ENCODE data around the gene FIBP.
A peak's percentile ranks its signal among the peaks of the same experiment; 100 is the strongest.

The FIBP gene

GRCh38 chr11:65856689-65857499 is 31.4 kb downstream of the FIBP start:
- Mint-ChIP-seq H3K4me1 (peaks cover 52% of the 10 kb centered on the region), H3K9me3 (peaks cover 3% of the 10 kb centered on the region), H3K4me3 (peak overlapping the region; percentile 93), H3K27ac (peak overlapping the region; percentile 97), H3K27me3 (ENCODE audit: low read depth, poor library complexity) (peaks cover 5% of the 10 kb centered on the region), H3K36me3 (ENCODE audit: low read depth) (peaks cover 44% of the 10 kb centered on the region)
- no peak for TF ChIP-seq CTCF (IDR thresholded peaks at IDR 0.05)
- DNase-seq = peak; percentile 72

- H3K9me3 Mint-ChIP-seq = peaks cover 4% of the 10 kb centered on the region
- peaks cover 51% of the 10 kb centered on the region for H3K36me3 Mint-ChIP-seq (ENCODE audit: low read depth)
- DNase-seq = no peak
- H3K27me3 Mint-ChIP-seq (ENCODE audit: low read depth, poor library complexity) = peaks cover 5% of the 10 kb centered on the region
- H3K4me1 Mint-ChIP-seq = peaks cover 43% of the 10 kb centered on the region
- peak overlapping the region; percentile 93 for H3K4me3 Mint-ChIP-seq
- peak overlapping the region; percentile 97 for H3K27ac Mint-ChIP-seq
- TF ChIP-seq CTCF (IDR thresholded peaks at IDR 0.05) = no peak
These were observed 32.3 kb downstream of the FIBP start for GRCh38 chr11:65855927-65856363.

GRCh38 chr11:65854852-65855837 is 33.1 kb downstream of the FIBP start:
- Mint-ChIP-seq H3K36me3 (ENCODE audit: low read depth) (peaks cover 51% of the 10 kb centered on the region), H3K4me3 (peak overlapping the region; percentile 93), H3K9me3 (peaks cover 4% of the 10 kb centered on the region), H3K27me3 (ENCODE audit: low read depth, poor library complexity) (peaks cover 5% of the 10 kb centered on the region), H3K27ac (peak overlapping the region; percentile 62), H3K4me1 (peaks cover 44% of the 10 kb centered on the region)
- DNase-seq = no peak
- no peak for TF ChIP-seq CTCF (IDR thresholded peaks at IDR 0.05)

GRCh38 chr11:65854161-65854592 is 34.1 kb downstream of the FIBP start:
- DNase-seq = no peak
- Mint-ChIP-seq H3K4me3 (peak overlapping the region; percentile 73), H3K36me3 (ENCODE audit: low read depth) (peaks cover 51% of the 10 kb centered on the region), H3K9me3 (peaks cover 4% of the 10 kb centered on the region), H3K4me1 (peaks cover 47% of the 10 kb centered on the region), H3K27ac (no peak overlapping the region), H3K27me3 (ENCODE audit: low read depth, poor library complexity) (peaks cover 5% of the 10 kb centered on the region)
- no peak for TF ChIP-seq CTCF (IDR thresholded peaks at IDR 0.05)

- TF ChIP-seq CTCF (IDR thresholded peaks at IDR 0.05) = no peak
- peaks cover 51% of the 10 kb centered on the region for H3K36me3 Mint-ChIP-seq (ENCODE audit: low read depth)
- peaks cover 5% of the 10 kb centered on the region for H3K27me3 Mint-ChIP-seq (ENCODE audit: low read depth, poor library complexity)
- peak overlapping the region; percentile 92 for H3K27ac Mint-ChIP-seq
- peaks cover 4% of the 10 kb centered on the region for H3K9me3 Mint-ChIP-seq
- H3K4me1 Mint-ChIP-seq = peaks cover 42% of the 10 kb centered on the region
- no peak overlapping the region for H3K4me3 Mint-ChIP-seq
- no peak for DNase-seq
These were observed 34.9 kb downstream of the FIBP start for GRCh38 chr11:65853246-65853979.

Data from nephron progenitor cell (in vitro differentiated cells).